HT-29 (cell line): ENCODE data around the gene IKZF5. TPM values are rescaled to one million over a fixed set of nuclear protein-coding genes. Genes with fewer than 3 reads are reported as not detected.

ENCODE experiments used
- DNase-seq: peaks from one replicate; pipeline ENCODE4 v3.0.0-alpha.2; 2015; ENCODE audit warnings: low spot score
- total RNA-seq: library from RNA; depleted of rRNA; stranded (reverse); fragments of >200 nt; shearing (Covaris generic); gene quantifications from 2 replicates; pipeline ENCODE4 v1.2.3, GENCODE V29; 2014; rRNA removed

The IKZF5 gene
- 1.9 and 2.0 TPM in 2 replicates for total RNA-seq

DNA sequence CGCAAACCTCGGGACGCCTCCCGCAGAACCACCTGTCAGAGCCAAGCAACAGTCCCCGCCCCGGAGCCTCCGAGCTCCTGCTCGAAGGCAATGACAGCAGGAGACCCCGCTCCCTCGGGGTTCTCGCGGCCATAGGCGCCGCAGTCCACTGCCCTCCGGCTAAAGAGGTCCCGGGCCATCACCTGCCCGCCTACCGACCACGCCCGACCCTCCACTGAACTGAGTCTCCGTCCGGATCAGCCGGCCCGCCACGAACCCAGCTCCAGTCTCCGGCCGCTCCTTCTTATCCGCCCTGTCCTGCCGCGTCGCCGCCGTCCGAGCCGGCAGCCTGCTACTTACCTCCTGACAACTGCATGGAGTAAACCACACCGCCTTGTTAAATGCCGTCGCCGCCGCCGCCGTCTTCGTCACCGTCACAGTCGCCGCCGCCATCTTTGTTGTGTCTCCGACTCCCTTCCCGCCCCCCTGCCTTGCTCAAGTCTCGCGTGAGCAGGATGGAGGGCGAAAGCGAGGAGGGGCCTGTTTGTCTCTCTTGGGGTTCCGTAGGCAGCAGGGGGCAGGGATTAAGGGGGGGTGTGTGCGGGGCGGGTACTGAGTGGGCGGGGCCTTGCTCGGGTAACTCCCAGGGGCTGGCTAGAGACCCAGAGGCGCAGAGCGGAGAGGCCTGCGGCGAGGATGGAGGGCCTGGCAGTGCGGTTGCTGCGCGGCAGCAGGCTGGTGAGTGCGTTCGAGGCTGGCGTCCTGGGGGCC is at the start of gene IKZF5, which contains the start of gene ACADSB:
TSS of gene IKZF5 (minus strand) at position 441 of the 750 bp plus-strand sequence. CDS start 10,170 bp downstream, outside the sequence.
TSS of gene ACADSB (plus strand) at position 652 of the 750 bp plus-strand sequence. CDS start at position 676, 24 bp downstream.
- DNase-seq: peak; percentile 93

GRCh38 chr10:123057968-123058367 is 49.4 kb upstream of the IKZF5 start:
- no peak for DNase-seq

- no peak for DNase-seq
Measured at GRCh38 chr10:123045961-123046731, 37.6 kb upstream of the IKZF5 start.

DNA sequence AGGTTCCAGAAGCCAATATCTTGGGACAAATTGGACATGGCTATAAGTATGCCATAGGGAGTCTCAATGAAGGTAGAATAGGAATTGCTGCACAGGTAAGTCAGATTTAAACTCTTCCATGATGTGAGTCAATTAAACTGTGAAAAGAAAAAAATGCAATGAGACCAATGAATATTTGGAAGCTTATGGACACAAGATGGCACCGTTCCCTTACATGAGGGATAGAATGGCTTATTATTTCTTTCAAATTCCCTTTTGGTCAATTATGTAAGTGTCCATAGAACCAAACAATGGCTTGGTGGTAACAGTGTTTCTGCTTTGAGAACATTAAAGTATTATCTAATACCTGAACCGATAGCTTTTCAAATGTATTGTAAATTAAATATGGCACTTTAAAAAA is 35.8 kb upstream of the IKZF5 start:
- peak; percentile 23 for DNase-seq

DNA sequence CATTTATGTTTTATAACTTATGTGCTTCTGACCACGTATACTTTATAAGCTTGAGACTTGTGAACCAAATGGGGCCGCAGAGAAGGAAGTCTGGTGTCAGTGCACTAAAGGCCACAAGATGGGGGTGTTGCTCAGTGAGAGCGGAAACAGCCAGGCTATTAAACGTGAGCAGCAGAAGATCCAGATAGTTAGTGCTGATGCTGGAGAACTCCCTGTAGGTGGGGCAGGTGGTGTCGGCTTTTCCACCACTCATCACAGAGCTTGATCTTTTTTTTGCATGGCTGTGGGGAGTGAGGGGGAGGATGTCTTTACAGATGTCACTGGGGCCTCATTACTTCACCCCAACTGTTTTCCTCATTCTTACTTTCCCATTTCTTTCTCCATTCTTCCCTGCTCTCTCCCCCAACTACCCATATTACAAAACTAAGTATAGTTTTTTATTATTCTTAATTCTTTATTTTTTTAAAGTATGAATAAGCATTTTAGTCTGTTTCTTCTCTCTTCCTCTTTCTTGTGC is 34.9 kb upstream of the IKZF5 start:
- peak; percentile 87 for DNase-seq

- DNase-seq: no peak
Measured at GRCh38 chr10:123042708-123043408, 34.3 kb upstream of the IKZF5 start.

GRCh38 chr10:123039632-123039930 is 31.0 kb upstream of the IKZF5 start:
- no peak for DNase-seq

GRCh38 chr10:123038782-123039631 is 30.4 kb upstream of the IKZF5 start:
- no peak for DNase-seq

DNA sequence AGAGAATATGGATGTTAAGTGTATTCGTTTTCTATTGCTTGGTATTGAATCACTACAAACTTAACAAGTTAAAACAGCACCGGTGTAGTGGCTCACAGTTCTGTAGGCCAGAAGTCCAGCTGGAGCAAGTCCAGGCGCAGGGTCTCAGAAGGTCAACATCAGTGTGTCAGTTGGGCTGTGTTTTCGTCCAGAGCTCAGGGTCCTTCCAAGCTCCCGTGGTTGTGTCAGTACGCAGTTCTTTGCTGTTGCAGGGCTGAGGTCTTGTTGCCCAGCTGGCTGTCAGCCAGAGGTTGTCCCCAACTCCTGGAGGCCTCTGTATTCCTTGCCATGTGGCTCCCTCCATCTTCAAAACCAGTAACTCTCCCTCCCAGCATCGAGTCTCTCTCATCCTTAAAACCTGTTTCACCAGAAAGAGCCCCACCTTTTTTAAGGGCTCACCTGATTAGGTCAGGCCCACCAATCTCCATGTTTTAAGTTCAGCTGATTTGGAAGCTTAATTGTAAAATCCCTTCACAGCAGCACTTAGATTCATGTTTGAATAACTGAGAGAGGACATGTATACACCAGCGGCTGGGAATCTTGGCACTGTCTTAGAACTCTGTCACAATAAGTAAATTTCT is 27.0 kb upstream of the IKZF5 start:
- DNase-seq: no peak

GRCh38 chr10:123034332-123034731 is 25.7 kb upstream of the IKZF5 start:
- DNase-seq: no peak

DNA sequence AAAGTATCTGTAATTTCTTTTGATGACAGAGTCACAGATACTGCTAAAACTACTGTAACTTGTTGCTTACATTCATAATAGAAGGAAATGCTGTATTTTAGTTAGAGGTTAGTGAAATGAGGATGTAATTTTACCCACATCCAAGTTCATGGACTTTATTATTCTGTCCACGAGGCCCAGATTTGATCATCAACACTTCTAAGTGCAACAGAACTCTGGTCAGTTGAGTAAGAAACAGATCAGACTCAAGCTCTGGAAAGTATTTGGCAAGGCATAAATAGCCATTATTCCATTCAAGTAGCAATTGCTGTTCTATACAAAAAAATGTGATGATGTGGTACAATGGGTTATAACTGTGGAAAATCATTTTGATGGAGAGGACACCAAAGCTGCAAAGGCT is 22.5 kb upstream of the IKZF5 start:
- DNase-seq: no peak

GRCh38 chr10:123027861-123028260 is 19.3 kb upstream of the IKZF5 start:
- no peak for DNase-seq

GRCh38 chr10:123026302-123026701 is 17.7 kb upstream of the IKZF5 start:
- DNase-seq: no peak

GRCh38 chr10:123024540-123024939 is 15.9 kb upstream of the IKZF5 start:
- no peak for DNase-seq

DNA sequence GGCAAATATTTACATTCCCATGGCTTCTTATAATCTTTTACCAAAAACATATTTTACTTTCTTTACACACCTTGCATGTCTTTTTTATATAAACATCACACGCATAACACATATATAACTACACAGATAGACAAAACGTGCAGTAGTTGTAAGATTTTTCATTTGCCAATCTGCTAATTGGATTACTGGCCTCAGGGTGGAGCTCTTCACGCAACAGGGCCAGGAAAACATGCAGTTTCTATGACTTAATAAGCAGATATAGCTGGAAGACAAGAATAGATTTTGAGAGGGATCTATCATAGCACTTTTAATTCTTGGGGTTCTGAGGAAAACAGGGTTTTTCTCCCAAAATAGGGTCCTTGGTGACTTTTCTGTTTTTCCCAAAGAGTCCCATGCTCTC is 12.9 kb upstream of the IKZF5 start:
- DNase-seq: peak; percentile 26

GRCh38 chr10:123019941-123020703 is 11.5 kb upstream of the IKZF5 start:
- no peak for DNase-seq

DNA sequence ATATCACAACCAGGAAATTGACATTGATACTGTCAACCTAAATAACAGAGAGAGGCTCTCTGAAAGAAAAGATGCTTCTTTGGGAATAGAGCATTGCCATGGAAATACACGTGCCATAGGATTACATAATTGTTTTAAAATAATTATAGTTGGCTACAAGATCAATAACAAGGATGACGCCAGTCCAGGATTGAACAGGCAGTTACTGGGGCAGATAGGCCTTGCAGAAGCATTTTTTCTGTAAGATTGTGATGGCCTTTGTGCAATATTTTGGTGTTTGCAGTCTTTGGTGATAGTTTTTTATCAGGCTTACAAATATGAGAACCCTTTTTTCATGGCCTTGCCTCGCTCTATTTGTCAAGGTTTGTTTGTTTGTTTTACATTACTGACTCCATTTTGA is 10.7 kb upstream of the IKZF5 start:
- no peak for DNase-seq

DNA sequence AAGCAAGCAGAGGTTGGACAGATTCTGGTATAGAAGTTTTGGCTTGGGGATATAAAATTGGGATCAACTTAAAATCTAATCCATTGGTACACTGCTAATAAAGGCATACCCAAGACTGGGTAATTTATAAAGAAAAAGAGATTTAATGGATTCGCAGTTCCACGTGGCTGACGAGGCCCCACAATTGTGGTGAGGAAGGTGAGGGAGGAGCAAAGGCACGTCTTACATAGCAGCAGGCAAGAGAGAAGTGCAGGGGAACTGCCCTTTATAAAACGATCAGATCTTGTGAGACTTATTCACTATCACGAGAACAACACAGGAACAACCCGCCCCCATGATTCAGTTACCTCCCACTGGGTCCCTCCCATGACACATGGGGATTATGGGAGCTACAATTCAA is 9.9 kb upstream of the IKZF5 start:
- no peak for DNase-seq

DNA sequence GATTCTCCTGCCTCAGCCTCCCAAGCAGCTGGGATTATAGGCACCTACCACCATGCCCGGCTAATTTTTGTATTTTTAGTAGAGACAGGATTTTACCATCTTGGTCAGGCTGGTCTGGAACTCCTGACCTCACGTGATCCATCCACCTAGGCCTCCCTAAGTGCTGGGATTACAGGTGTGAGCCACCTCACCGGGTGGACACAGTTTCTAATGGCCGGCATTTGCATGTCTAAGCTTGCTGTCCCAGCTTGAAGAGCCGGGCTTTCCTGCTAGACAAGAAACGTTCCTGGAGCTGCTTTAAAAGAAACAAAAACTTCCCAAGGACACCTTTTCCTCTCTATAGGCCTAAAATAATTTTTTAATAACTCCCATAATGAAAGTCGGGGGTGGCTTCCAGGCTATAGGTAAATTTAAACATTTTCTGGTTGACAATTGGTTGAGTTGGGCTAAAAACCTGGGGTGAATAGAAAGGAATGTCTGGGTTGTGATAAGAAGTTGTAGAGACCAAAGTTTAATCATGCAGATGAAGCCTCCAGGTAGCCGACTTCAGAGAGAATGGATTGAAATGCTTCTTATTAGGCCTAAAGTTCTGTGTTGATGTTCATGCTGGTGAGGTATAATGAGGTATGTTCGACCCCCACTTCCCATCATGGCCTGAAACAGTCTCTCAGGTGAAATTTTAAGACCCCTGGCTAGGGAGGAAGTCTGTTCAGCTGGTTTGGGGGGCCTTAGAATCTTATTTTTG is 9.0 kb upstream of the IKZF5 start:
- DNase-seq: no peak
